MCF 10A (cell line): ENCODE measurements around the gene ST8SIA3. TPM values are rescaled to one million over a fixed set of nuclear protein-coding genes. Genes with fewer than 3 reads are reported as not detected.

Experiments
- Bru-seq: library from RNA; stranded (reverse); fragments of 400-500 nt; gene quantifications from one replicate; lab custom pipeline; 2021; lab: Mats Ljungman, UMichigan
- BruChase-seq, 2 experiments: library from RNA; stranded (reverse); fragments of 400-500 nt; gene quantifications; one replicate each; lab custom pipeline; 2021; lab: Mats Ljungman, UMichigan
- BruUV-seq: library from RNA; stranded (reverse); fragments of 400-500 nt; replicated peaks from 2 replicates; lab custom pipeline; 2021; lab: Mats Ljungman, UMichigan
- CTCF ChIA-PET: fragments of 300-600 bp; sonication (Branson Sonifier 250); formaldehyde crosslinking; extraction: SDS; loops from one replicate; lab custom pipeline; 2021; ENCODE audit warnings: antibody characterized with exemption, inconsistent platforms; lab: Yijun Ruan, JAX
- POLR2A ChIA-PET: fragments of 300-600, 350-650 bp; sonication (Branson Sonifier 250); formaldehyde crosslinking; extraction: SDS; loops from one replicate; lab custom pipeline; 2020; ENCODE audit warnings: antibody characterized with exemption, inconsistent platforms; lab: Yijun Ruan, JAX
- DNase-seq: peaks from one replicate; pipeline ENCODE4 v3.0.0-alpha.2; 2018; ENCODE audit not compliant: unreplicated experiment
- H3K27ac Mint-ChIP-seq: one replicate; pipeline ENCODE4 v1.8.0; 2022; ENCODE audit warnings: mild to moderate bottlenecking, low read depth, mixed read lengths; ENCODE audit not compliant: unreplicated experiment
- H3K27me3 Mint-ChIP-seq: one replicate; pipeline ENCODE4 v1.8.0; 2022; ENCODE audit warnings: mixed read lengths; ENCODE audit not compliant: insufficient read depth, unreplicated experiment
- H3K36me3 Mint-ChIP-seq: one replicate; pipeline ENCODE4 v1.8.0; 2022; ENCODE audit warnings: mild to moderate bottlenecking, moderate library complexity, mixed read lengths; ENCODE audit not compliant: insufficient read depth, unreplicated experiment
- H3K4me1 Mint-ChIP-seq: one replicate; pipeline ENCODE4 v1.8.0; 2022; ENCODE audit warnings: mixed read lengths; ENCODE audit not compliant: insufficient read depth, unreplicated experiment
- H3K4me3 Mint-ChIP-seq: one replicate; pipeline ENCODE4 v1.8.0; 2022; ENCODE audit warnings: mild to moderate bottlenecking, moderate library complexity, mixed read lengths; ENCODE audit not compliant: unreplicated experiment
- H3K9me3 Mint-ChIP-seq: one replicate; pipeline ENCODE4 v1.8.0; 2022; ENCODE audit warnings: mixed read lengths; ENCODE audit not compliant: unreplicated experiment
- CTCF ChIP-seq: fragments of 200-600 bp; IDR thresholded peaks from one replicate; pipeline ENCODE4 v1.8.0; 2022; ENCODE audit warnings: antibody characterized with exemption, mild to moderate bottlenecking; ENCODE audit not compliant: unreplicated experiment
- intact Hi-C: fragments of 100-400 bp; cut with micrococcal nuclease; formaldehyde crosslinking; loops from 2 replicates; pipeline ENCODE4 v1.14.1; 2022
- long read RNA-seq: library from polyadenylated mRNA; stranded (forward); transcript quantifications from one replicate; pipeline ENCODE4 v2.0.0, GENCODE V29; 2022
- total RNA-seq: library from RNA; stranded (reverse); gene quantifications from 2 replicates; pipeline ENCODE4 v1.2.3, GENCODE V29; 2022

Gene ST8SIA3, protein sequence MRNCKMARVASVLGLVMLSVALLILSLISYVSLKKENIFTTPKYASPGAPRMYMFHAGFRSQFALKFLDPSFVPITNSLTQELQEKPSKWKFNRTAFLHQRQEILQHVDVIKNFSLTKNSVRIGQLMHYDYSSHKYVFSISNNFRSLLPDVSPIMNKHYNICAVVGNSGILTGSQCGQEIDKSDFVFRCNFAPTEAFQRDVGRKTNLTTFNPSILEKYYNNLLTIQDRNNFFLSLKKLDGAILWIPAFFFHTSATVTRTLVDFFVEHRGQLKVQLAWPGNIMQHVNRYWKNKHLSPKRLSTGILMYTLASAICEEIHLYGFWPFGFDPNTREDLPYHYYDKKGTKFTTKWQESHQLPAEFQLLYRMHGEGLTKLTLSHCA
- total RNA-seq (not detected in 2 replicates), Bru-seq, nascent RNA (not detected), BruChase-seq, experiment 1, labeled RNA remaining after a 6-hour chase (not detected), BruChase-seq, experiment 2, labeled RNA remaining after a 2-hour chase (not detected)
- long read RNA-seq = 0 reads

DNA sequence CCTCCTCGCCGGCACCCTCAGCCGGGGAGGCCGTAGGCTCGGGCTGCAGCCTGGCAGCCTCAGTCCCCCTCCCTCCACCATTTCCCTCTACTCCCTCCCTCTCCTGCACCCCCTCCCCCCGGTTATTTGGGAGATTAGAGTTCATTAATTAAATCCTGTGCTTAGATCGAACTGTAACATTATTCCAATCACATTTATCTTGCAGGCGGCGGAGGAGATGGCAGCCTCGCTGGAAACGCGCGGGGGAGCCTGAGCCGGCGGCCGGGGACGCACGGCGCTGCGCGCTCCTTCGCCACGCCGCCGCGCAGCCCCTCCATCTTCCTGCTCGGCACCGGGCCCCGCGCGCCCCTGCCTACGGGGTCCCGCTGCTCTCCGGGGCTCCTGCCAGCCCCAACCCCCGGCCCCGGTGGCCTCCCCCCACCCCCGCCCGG is at the start of gene ST8SIA3:
Gene ST8SIA3, plus strand, starts transcription at position 287 of the 431 bp plus-strand sequence. CDS start 290 bp downstream, outside the sequence.
- Mint-ChIP-seq H3K36me3 (no peaks in the 10 kb centered on the region), H3K27ac (no peak within 1 kb of the TSS), H3K27me3 (peaks cover 81% of the 10 kb centered on the region), H3K4me3 (no peak within 1 kb of the TSS), H3K9me3 (no peaks in the 10 kb centered on the region), H3K4me1 (no peaks in the 10 kb centered on the region)
- DNase-seq = no peak
- intact Hi-C loops = no loop called here
- ChIA-PET CTCF (interaction anchor here (0.6 kb wide), 1 partner anchor 555 kb away, joined by 3 read pairs; no protein-coding TSS in a partner anchor), POLR2A (no interaction called here)
- no peak for TF ChIP-seq CTCF
- no TSS peak for BruUV-seq

DNA sequence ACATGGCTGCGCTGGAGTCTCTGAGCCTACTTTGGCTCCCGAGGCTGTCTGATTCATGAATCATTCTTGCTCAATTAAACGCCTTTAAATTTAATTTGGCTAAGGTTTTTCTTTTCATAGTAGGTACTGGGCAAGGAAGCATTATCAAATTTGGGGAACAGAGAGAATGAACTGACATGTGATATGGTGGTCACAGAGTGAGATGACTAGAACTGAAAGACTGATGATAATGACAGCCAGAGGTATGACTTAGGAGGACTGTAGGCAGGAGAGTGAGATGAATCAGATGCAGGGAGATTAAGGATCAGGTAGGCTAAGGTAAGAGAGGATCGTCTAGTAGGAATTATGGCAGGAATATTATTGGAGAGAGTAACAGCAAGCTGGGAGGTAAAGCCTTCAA is 40.9 kb upstream of the ST8SIA3 start:
- no peak overlapping the region for H3K4me3 Mint-ChIP-seq
- H3K4me1 Mint-ChIP-seq = no peaks in the 10 kb centered on the region
- H3K27ac Mint-ChIP-seq = no peak overlapping the region
- peaks cover 11% of the 10 kb centered on the region for H3K27me3 Mint-ChIP-seq
- no peaks in the 10 kb centered on the region for H3K9me3 Mint-ChIP-seq
- peak; percentile 7 for DNase-seq
- POLR2A ChIA-PET = no interaction called here
- BruUV-seq = no TSS peak
- no peaks in the 10 kb centered on the region for H3K36me3 Mint-ChIP-seq
- CTCF ChIA-PET = no interaction called here
- no peak for TF ChIP-seq CTCF
- intact Hi-C loops = no loop called here

GRCh38 chr18:57312346-57313144 is 39.8 kb upstream of the ST8SIA3 start:
- Mint-ChIP-seq H3K27me3 (peaks cover 11% of the 10 kb centered on the region), H3K9me3 (no peaks in the 10 kb centered on the region), H3K4me1 (no peaks in the 10 kb centered on the region), H3K36me3 (no peaks in the 10 kb centered on the region), H3K27ac (no peak overlapping the region), H3K4me3 (no peak overlapping the region)
- POLR2A ChIA-PET = no interaction called here
- CTCF ChIA-PET = no interaction called here
- no TSS peak for BruUV-seq
- intact Hi-C loops = no loop called here
- no peak for DNase-seq
- TF ChIP-seq CTCF = no peak

GRCh38 chr18:57320603-57321002 is 31.8 kb upstream of the ST8SIA3 start:
- BruUV-seq = no TSS peak
- DNase-seq = no peak
- ChIA-PET POLR2A (interaction anchor here (1.1 kb wide), 1 partner anchor 11 kb away, joined by 4 read pairs; no protein-coding TSS in a partner anchor), CTCF (interaction anchor here (1.7 kb wide), 1 partner anchor 11 kb away, joined by 5 read pairs; no protein-coding TSS in a partner anchor)
- Mint-ChIP-seq H3K27me3 (peaks cover 23% of the 10 kb centered on the region), H3K27ac (no peak overlapping the region), H3K9me3 (no peaks in the 10 kb centered on the region), H3K36me3 (no peaks in the 10 kb centered on the region), H3K4me3 (no peak overlapping the region), H3K4me1 (no peaks in the 10 kb centered on the region)
- intact Hi-C loops = no loop called here
- no peak for TF ChIP-seq CTCF
